Vagina (tissue), 2 donors: ENCODE data around the gene MAPK1. TPM values are rescaled to one million over a fixed set of nuclear protein-coding genes. Genes with fewer than 3 reads are reported as not detected.
"Not testable (repeated sequence)": the region's sequence is repeated elsewhere in the genome, so short reads cannot be mapped to it uniquely, and the experiment has no call there.

Source experiments
- DNase-seq, 2 donors: peaks; one replicate each; pipeline ENCODE4 v3.0.0-alpha.2; 2017; ENCODE audit errors: extremely low spot score in 2 of 2
- H3K27ac ChIP-seq: fragments of 200-600 bp; sonication (generic); one replicate; pipeline ENCODE4 v1.5.1; 2019
- H3K27me3 ChIP-seq: fragments of 200-600 bp; sonication (generic); one replicate; pipeline ENCODE4 v1.5.1; 2019
- H3K36me3 ChIP-seq, 2 donors: fragments of 200-600 bp; sonication (generic); one replicate each; pipeline ENCODE4 v1.5.1; 2017 to 2019
- H3K4me1 ChIP-seq: fragments of 200-600 bp; sonication (generic); one replicate; pipeline ENCODE4 v1.5.1; 2019
- H3K4me3 ChIP-seq, 2 donors: fragments of 200-600 bp; sonication (generic); 1 replicate in 1 of 2; 2 replicates in 1 of 2; pipeline ENCODE4 v1.5.1; 2016 to 2019
- H3K9me3 ChIP-seq: fragments of 200-600 bp; sonication (generic); one replicate; pipeline ENCODE4 v1.5.1; 2019
- POLR2A ChIP-seq, 2 donors: fragments of 450-650 bp; IDR thresholded peaks; one replicate each; pipeline ENCODE4 v1.6.1; 2017; ENCODE audit warnings: antibody characterized with exemption in 2 of 2, mild to moderate bottlenecking in 2 of 2, moderate library complexity in 2 of 2
- POLR2AphosphoS5 ChIP-seq, 2 donors: sonication (generic); formaldehyde crosslinking; IDR thresholded peaks; one replicate each; pipeline ENCODE4 v1.9.0; 2017; ENCODE audit warnings: antibody characterized with exemption in 2 of 2, mild to moderate bottlenecking in 2 of 2, low read depth in 1 of 2; ENCODE audit not compliant: insufficient read depth in 1 of 2
- intact Hi-C: fragments of 100-400 bp; cut with DNase I; formaldehyde crosslinking; loops from one replicate; pipeline ENCODE4 v1.15.1; 2023
- total RNA-seq: library from RNA; depleted of rRNA; stranded (reverse); fragments of >200 nt; gene quantifications from one replicate; pipeline ENCODE4 v1.2.3, GENCODE V29; 2016
- TF ChIP-seq, protein P1 (sequence below), 3 experiments: fragments of 450-650 bp in 2 of 3; fragments of 200-600 bp in 1 of 3; sonication (generic) in 1 of 3; IDR thresholded peaks; one replicate each; pipeline ENCODE4 v1.5.1; 2017 to 2019; ENCODE audit warnings: antibody characterized with exemption in 3 of 3, mild to moderate bottlenecking in 2 of 3, moderate library complexity in 2 of 3

MAPK1 gene
- total RNA-seq, 1 donor from 2014 or later = 44.9 TPM

DNA sequence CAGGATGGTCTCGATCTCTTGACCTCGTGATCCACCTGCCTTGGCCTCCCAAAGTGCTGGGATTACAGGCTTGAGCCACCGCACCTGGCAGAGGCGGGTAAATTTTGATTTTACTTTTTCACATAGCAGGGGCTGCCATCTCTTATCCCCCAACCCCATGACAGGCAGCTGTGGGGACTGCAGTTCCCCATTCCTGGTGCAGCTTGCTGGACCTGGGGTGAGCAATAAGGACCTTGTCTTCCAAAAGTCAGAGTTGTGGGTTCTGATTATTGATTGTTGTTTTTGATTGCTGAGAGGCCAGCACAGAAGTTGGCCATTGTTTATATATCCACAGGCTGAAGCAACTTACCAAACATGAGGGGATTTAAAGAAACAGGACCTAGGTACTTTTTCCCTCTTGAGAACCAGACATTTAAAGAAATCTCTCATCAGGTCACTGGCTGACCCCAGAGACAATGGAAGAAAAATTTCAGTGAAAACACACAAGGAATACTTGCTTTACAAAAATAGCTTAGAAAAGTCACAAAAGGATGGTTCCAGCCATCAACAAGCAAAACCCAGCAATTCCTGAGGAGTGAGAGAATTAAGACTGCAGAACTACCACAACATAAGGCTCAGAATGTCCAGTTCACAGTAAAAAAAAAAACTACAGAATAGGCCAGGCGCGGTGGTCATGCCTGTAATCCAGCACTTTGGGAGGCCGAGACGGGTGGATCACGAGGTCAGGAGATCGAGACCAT lies 22.0 kb upstream of the MAPK1 start:
- intact Hi-C loops = no loop called here
- Histone ChIP-seq H3K4me3 (no peak overlapping the region), H3K9me3 (no peaks in the 10 kb centered on the region), H3K36me3 (no peaks in the 10 kb centered on the region), H3K27me3 (no peaks in the 10 kb centered on the region), H3K4me1 (no peaks in the 10 kb centered on the region), H3K27ac (no peak overlapping the region)
- TF ChIP-seq POLR2A (IDR thresholded peaks at IDR 0.05) (no peak), POLR2AphosphoS5 (IDR thresholded peaks at IDR 0.05; ENCODE audit: insufficient read depth in 1 of 2, low read depth in 1 of 2) (no peak)
- TF ChIP-seq, protein P1, sequence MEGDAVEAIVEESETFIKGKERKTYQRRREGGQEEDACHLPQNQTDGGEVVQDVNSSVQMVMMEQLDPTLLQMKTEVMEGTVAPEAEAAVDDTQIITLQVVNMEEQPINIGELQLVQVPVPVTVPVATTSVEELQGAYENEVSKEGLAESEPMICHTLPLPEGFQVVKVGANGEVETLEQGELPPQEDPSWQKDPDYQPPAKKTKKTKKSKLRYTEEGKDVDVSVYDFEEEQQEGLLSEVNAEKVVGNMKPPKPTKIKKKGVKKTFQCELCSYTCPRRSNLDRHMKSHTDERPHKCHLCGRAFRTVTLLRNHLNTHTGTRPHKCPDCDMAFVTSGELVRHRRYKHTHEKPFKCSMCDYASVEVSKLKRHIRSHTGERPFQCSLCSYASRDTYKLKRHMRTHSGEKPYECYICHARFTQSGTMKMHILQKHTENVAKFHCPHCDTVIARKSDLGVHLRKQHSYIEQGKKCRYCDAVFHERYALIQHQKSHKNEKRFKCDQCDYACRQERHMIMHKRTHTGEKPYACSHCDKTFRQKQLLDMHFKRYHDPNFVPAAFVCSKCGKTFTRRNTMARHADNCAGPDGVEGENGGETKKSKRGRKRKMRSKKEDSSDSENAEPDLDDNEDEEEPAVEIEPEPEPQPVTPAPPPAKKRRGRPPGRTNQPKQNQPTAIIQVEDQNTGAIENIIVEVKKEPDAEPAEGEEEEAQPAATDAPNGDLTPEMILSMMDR (IDR thresholded peaks at IDR 0.05) = no peak
- DNase-seq = no peak

DNA sequence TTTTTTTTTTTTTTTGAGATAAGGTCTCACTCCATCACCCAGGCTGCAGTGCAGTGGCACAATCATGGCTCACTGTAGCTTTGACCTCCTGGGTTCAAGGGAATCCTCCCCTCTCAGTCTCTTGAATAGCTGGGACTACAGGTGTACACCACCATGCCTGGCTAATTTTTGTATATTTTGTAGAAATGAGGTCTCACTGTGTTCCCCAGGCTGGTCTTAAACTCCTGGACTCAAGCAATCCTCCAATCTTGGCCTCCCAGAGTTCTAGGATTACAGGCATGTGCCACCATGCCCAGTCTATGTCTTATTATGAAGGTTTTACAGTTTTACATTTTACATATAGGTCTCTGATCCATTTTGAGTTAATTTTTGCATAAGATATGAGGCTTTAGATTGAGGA lies 20.4 kb upstream of the MAPK1 start:
- no peak for DNase-seq
- no peaks in the 10 kb centered on the region for H3K4me1 ChIP-seq
- no peaks in the 10 kb centered on the region for H3K36me3 ChIP-seq
- intact Hi-C loops = no loop called here
- TF ChIP-seq POLR2AphosphoS5 (IDR thresholded peaks at IDR 0.05; ENCODE audit: insufficient read depth in 1 of 2, low read depth in 1 of 2) (no peak), POLR2A (IDR thresholded peaks at IDR 0.05) (no peak)
- TF ChIP-seq, protein P1 (IDR thresholded peaks at IDR 0.05) = no peak
- no peak overlapping the region for H3K4me3 ChIP-seq
- no peak overlapping the region for H3K27ac ChIP-seq
- no peaks in the 10 kb centered on the region for H3K27me3 ChIP-seq
- H3K9me3 ChIP-seq = no peaks in the 10 kb centered on the region

DNA sequence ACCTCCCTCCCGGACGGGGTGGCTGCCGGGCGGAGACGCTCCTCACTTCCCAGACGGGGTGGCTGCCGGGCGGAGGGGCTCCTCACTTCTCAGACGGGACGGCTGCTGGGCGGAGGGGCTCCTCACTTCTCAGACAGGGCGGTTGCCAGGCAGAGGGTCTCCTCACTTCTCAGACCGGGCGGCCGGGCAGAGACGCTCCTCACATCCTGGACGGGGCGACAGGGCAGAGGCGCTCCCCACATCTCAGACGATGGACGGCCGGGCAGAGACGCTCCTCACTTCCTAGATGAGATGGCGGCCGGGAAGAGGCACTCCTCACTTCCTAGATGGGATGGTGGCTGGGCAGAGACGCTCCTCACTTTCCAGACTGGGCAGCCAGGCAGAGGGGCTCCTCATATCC lies 16.5 kb upstream of the MAPK1 start:
- intact Hi-C loops, H3K4me3 ChIP-seq, H3K36me3 ChIP-seq, H3K4me1 ChIP-seq, H3K9me3 ChIP-seq, DNase-seq, H3K27ac ChIP-seq, H3K27me3 ChIP-seq: not testable (repeated sequence)

DNA sequence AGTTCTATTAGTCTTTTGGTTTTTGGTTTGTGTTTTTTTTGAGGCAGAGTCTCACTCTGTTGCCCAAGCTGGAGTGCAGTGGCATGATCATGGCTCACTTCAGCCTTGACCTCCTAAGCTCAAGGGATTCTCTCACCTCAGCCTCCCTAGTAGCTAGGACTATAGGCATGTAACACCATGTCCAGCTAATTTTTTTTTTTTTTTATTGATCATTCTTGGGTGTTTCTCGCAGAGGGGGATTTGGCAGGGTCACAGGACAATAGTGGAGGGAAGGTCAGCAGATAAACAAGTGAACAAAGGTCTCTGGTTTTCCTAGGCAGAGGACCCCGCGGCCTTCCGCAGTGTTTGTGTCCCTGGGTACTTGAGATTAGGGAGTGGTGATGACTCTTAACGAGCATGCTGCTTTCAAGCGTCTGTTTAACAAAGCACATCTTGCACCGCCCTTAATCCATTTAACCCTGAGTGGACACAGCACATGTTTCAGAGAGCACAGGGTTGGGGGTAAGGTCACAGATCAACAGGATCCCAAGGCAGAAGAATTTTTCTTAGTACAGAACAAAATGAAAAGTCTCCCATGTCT lies 15.4 kb upstream of the MAPK1 start:
- H3K27ac ChIP-seq, H3K9me3 ChIP-seq, DNase-seq, H3K4me3 ChIP-seq, intact Hi-C loops, H3K4me1 ChIP-seq, H3K36me3 ChIP-seq, H3K27me3 ChIP-seq: not testable (repeated sequence)

DNA sequence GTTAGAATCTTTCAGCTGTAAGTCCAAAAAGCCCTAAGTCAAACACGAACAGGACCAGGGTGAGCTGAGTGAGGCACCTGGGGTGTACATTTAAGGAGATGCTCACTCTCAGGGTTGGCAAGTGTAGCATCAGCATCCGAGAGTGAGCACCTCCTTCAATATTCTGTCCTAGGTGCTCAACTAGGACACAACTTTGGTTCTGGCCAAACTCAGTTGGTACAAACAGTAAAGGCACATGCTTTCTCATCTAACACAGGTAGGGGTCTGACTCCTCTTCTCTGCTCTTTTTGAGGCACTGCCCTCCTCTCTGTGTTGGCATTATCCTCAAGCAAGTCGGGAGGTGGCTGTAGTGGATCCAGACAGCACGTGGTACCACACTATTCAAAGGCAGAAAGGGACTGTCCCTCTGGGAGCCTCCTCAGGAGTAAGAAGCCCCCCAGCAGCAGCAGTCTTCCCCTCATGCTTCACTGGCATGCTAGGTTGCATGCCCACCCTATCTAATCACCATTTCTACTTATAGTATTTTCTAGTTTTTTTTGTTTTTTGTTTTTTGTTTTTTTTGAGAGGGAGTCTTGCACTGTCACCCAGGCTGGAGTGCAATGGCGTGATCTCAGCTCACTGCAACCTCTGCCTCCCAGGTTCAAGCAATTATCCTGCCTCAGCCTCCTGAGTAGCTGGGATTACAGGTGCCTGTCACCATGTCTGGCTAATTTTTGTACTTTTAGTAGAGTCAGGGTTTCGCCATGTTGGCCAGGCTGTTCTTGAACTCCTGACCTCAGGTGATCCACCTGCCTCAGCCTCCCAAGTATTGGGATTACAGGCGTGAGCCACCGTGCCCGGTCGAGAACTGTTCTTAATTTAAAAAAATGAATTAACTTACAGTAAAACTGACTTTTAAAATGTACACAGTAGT lies 14.7 kb upstream of the MAPK1 start:
- Histone ChIP-seq H3K27ac (no peak overlapping the region), H3K36me3 (no peaks in the 10 kb centered on the region), H3K4me3 (no peak overlapping the region), H3K9me3 (no peaks in the 10 kb centered on the region), H3K4me1 (no peaks in the 10 kb centered on the region), H3K27me3 (no peaks in the 10 kb centered on the region)
- TF ChIP-seq POLR2AphosphoS5 (IDR thresholded peaks at IDR 0.05; ENCODE audit: insufficient read depth in 1 of 2, low read depth in 1 of 2) = no peak
- TF ChIP-seq POLR2A (IDR thresholded peaks at IDR 0.05) = no peak
- TF ChIP-seq, protein P1 (IDR thresholded peaks at IDR 0.05) = no peak
- no peak for DNase-seq
- intact Hi-C loops = no loop called here
